K562 (cell line): ENCODE measurements around the gene ACSL5. TPM values are rescaled to one million over a fixed set of nuclear protein-coding genes. Genes with fewer than 3 reads are reported as not detected.
A peak's percentile ranks its signal among the peaks of the same experiment; 100 is the strongest.

Source experiments
- ATAC-seq: fragments of 200-7000 bp; cut with Tn5 transposase; 3 replicates; pipeline ENCODE4 v1.9.1; 2020; ENCODE audit warnings: moderate library complexity
- BruUV-seq: library from RNA; stranded (reverse); fragments of 400-500 nt; replicated peaks from 2 replicates; lab custom pipeline; 2021; lab: Mats Ljungman, UMichigan
- CTCF ChIA-PET: fragments of 300-600 bp; formaldehyde crosslinking; extraction: SDS; loops from one replicate; lab custom pipeline; 2021; ENCODE audit warnings: low intra/inter-chr PET ratio; lab: Yijun Ruan, JAX
- POLR2A ChIA-PET: fragments of 300-600, 350-650 bp; sonication (Branson Sonifier 250); formaldehyde crosslinking; extraction: SDS; loops from one replicate; lab custom pipeline; 2021; ENCODE audit warnings: antibody characterized with exemption, inconsistent platforms; lab: Yijun Ruan, JAX
- DNase-seq, 4 experiments: peaks; one replicate each; pipeline versions ENCODE4 v3.0.0 to v3.0.0-alpha.2; 2011 to 2018; ENCODE audit warnings: low spot score in 3 of 4, mixed read lengths in 3 of 4; ENCODE audit errors: extremely low read depth in 1 of 4
- FAIRE-seq: peaks from 2 replicates; lab custom pipeline; 2011; peaks lifted over from hg19 to GRCh38; lab: Jason Lieb, UNC
- H2AFZ ChIP-seq: 2 replicates; pipeline ENCODE4 v1.6.0; 2011; ENCODE audit warnings: low read depth, low read length, control low read depth, inconsistent platforms
- H3K27ac ChIP-seq: fragments of 200-600 bp; 3 replicates; pipeline ENCODE4 v1.8.0; 2011; ENCODE audit warnings: low read depth, mild to moderate bottlenecking, control low read depth, inconsistent platforms, low read length, moderate library complexity, mixed read lengths; ENCODE audit errors: extremely low read depth
- H3K27me3 ChIP-seq, 2 experiments: fragments of 300-600 bp in 1 of 2; 2 replicates in 1 of 2; 3 replicates in 1 of 2; pipeline versions ENCODE4 v1.6.0 to v1.8.0; 2011; ENCODE audit warnings: inconsistent platforms in 2 of 2, low read length in 2 of 2, mild to moderate bottlenecking in 1 of 2, mixed read lengths in 1 of 2, moderate library complexity in 1 of 2; ENCODE audit not compliant: control insufficient read depth in 2 of 2, insufficient read depth in 2 of 2
- H3K36me3 ChIP-seq: fragments of 300-600 bp; 3 replicates; pipeline ENCODE4 v1.8.0; 2011; ENCODE audit warnings: mild to moderate bottlenecking, low read length, inconsistent platforms; ENCODE audit not compliant: control insufficient read depth, insufficient read depth
- H3K4me1 ChIP-seq, 2 experiments: fragments of 200-600 bp in 1 of 2; replicated peaks in 1 of 2; 2 replicates in 1 of 2; 3 replicates in 1 of 2; pipeline versions ENCODE4 v1.5.1 to v1.8.0; 2011; ENCODE audit warnings: inconsistent platforms in 2 of 2, low read length in 2 of 2, mild to moderate bottlenecking in 1 of 2, mixed read lengths in 1 of 2, moderate library complexity in 1 of 2; ENCODE audit not compliant: control insufficient read depth in 2 of 2, insufficient read depth in 2 of 2
- H3K4me2 ChIP-seq: 2 replicates; pipeline ENCODE4 v1.6.1; 2011; ENCODE audit warnings: low read length, control low read depth, inconsistent platforms, mixed read lengths; ENCODE audit not compliant: insufficient read depth
- H3K4me3 ChIP-seq: fragments of 200-600 bp; sonication (generic), shearing (Covaris generic); 2 replicates; pipeline ENCODE4 v1.5.1; 2016; ENCODE audit warnings: control low read depth, inconsistent platforms
- H3K79me2 ChIP-seq: fragments of 200-600 bp; 3 replicates; pipeline ENCODE4 v1.8.0; 2011; ENCODE audit warnings: low read length, inconsistent platforms; ENCODE audit not compliant: control insufficient read depth, insufficient read depth
- H3K9ac ChIP-seq, 2 experiments: 2 replicates each; pipeline versions ENCODE4 v1.6.0 to v1.6.1; 2011; ENCODE audit warnings: low read depth in 2 of 2, low read length in 2 of 2, control low read depth in 1 of 2, inconsistent platforms in 1 of 2, mild to moderate bottlenecking in 1 of 2, mixed read lengths in 1 of 2; ENCODE audit not compliant: insufficient read depth in 1 of 2
- H3K9me1 ChIP-seq: one replicate; pipeline ENCODE4 v1.6.0; 2011; ENCODE audit warnings: inconsistent platforms, mild to moderate bottlenecking, low read length, moderate library complexity; ENCODE audit not compliant: control insufficient read depth, insufficient read depth
- H3K9me3 ChIP-seq: replicated peaks from 2 replicates; pipeline ENCODE4 v1.5.1; 2011; ENCODE audit warnings: low read depth, low read length, inconsistent platforms; ENCODE audit not compliant: control insufficient read depth, insufficient read depth
- H4K20me1 ChIP-seq: replicated peaks from 2 replicates; pipeline ENCODE4 v1.6.1; 2011; ENCODE audit warnings: low read length, inconsistent platforms, mixed read lengths; ENCODE audit not compliant: control insufficient read depth, insufficient read depth
- ETV5 ChIP-seq: sonication (generic); formaldehyde crosslinking; IDR thresholded peaks from 2 replicates; pipeline ENCODE4 v1.4.0; 2020; ENCODE audit warnings: low read depth, mild to moderate bottlenecking, missing genetic modification reagents
- FOXM1 ChIP-seq, 2 experiments: fragments of 450-650 bp in 1 of 2; sonication (generic) in 1 of 2; formaldehyde crosslinking in 1 of 2; IDR thresholded peaks; 2 replicates each; pipeline versions ENCODE4 v1.6.1 to v1.9.0; 2017 to 2022; ENCODE audit warnings: low read depth in 2 of 2, mild to moderate bottlenecking in 2 of 2, missing genetic modification reagents in 1 of 2, moderate library complexity in 1 of 2
- HDGF ChIP-seq: fragments of 450-650 bp; IDR thresholded peaks from 2 replicates; pipeline ENCODE4 v1.6.1; 2016
- IRF1 ChIP-seq: sonication (generic); formaldehyde crosslinking; IDR thresholded peaks from 2 replicates; pipeline ENCODE4 v1.8.0; 2022; ENCODE audit warnings: missing genetic modification reagents, mild to moderate bottlenecking, borderline replicate concordance
- KLF16 ChIP-seq: IDR thresholded peaks from 2 replicates; pipeline ENCODE4 v1.6.1; 2016; ENCODE audit warnings: antibody characterized with exemption
- PHB2 ChIP-seq: fragments of 450-650 bp; IDR thresholded peaks from 2 replicates; pipeline ENCODE4 v1.6.1; 2017; ENCODE audit warnings: low read depth
- POLR2AphosphoS2 ChIP-seq: IDR thresholded peaks from 2 replicates; pipeline ENCODE4 v1.6.1; 2012; ENCODE audit warnings: low read length, improper control_type of control experiment
- POLR3G ChIP-seq: IDR thresholded peaks from 2 replicates; pipeline ENCODE4 v1.6.1; 2011; ENCODE audit not compliant: insufficient read length, insufficient replicate concordance; ENCODE audit errors: extremely low read depth
- STAT5B ChIP-seq: fragments of 250-450 bp; sonication (Bioruptor Pico); IDR thresholded peaks from 2 replicates; pipeline ENCODE4 v1.8.0; 2021; ENCODE audit warnings: mild to moderate bottlenecking, inconsistent platforms
- ZBTB9 ChIP-seq: fragments of 450-650 bp; formaldehyde crosslinking; IDR thresholded peaks from 2 replicates; pipeline ENCODE4 v1.4.0; 2020; ENCODE audit warnings: mild to moderate bottlenecking, moderate library complexity
- ZNF253 ChIP-seq: fragments of 250-450 bp; sonication (Bioruptor Pico); conservative IDR thresholded peaks from 2 replicates; pipeline ENCODE4 v1.6.1; 2021; ENCODE audit warnings: mild to moderate bottlenecking
- WGBS: fragments of 100-300 bp; shearing (Covaris generic); methylation state at CpG from one replicate; pipeline ENCODE4 v1.1.6; 2016; ENCODE audit warnings: low coverage, mixed read lengths; ENCODE audit not compliant: insufficient coverage; ENCODE audit errors: missing lambda C conversion rate; 5-methylcytosine and 5-hydroxymethylcytosine counted together
- in situ Hi-C: fragments of 300-500 bp; cut with MboI; formaldehyde crosslinking; loops from 4 replicates; pipeline ENCODE4 v1.15.0; 2018; ENCODE audit warnings: inconsistent platforms, mixed read lengths
- intact Hi-C: fragments of 100-400 bp; cut with micrococcal nuclease; formaldehyde crosslinking; loops from 2 replicates; pipeline ENCODE4 v1.14.2; 2022
- polyA plus RNA-seq, 8 experiments: library from polyadenylated mRNA; depleted of rRNA in 4 of 8; stranded (reverse) in 5 of 8; unstranded in 3 of 8; fragments of >200 nt; fragmentation: Nextera tagmentation in 2 of 8; fragmentation: Illumina TruSeq in 1 of 8; extraction: Ambion mirVana in 2 of 8; extraction: Trizol in 1 of 8; gene quantifications; 2 replicates each; pipeline versions ENCODE4 v1.2.1 to v1.2.3, GENCODE V29; 2011 to 2014; ENCODE audit warnings: inconsistent platforms in 1 of 8, missing spikeins in 1 of 8
- total RNA-seq, 7 experiments: library from RNA; depleted of rRNA in 6 of 7; stranded (reverse); fragments of >200 nt in 6 of 7; fragmentation: Illumina TruSeq in 2 of 7; extraction: Trizol in 2 of 7; gene quantifications; 2 replicates each; pipeline versions ENCODE4 v1.2.1 to v1.2.3, GENCODE V29; 2011 to 2021; ENCODE audit warnings: low replicate concordance in 1 of 7

Gene ACSL5
- total and polyA plus RNA-seq, 9 of the 15 experiments (the other 6 are each of a cell fraction or from before 2014, with no cell fraction given) = 0.19 to 1.4 (median 0.55) TPM

GRCh38 chr10:112366992-112367391 lies 6.9 kb upstream of the ACSL5 start:
- Histone ChIP-seq H3K9ac (no peak overlapping the region), H3K4me3 (no peak overlapping the region), H3K36me3 (no peaks in the 10 kb centered on the region), H2AFZ (no peak overlapping the region), H3K79me2 (no peaks in the 10 kb centered on the region), H3K4me1 (no peaks in the 10 kb centered on the region; a peak in 2 of 5 replicates), H4K20me1 (no peaks in the 10 kb centered on the region), H3K9me1 (no peaks in the 10 kb centered on the region), H3K9me3 (no peaks in the 10 kb centered on the region), H3K27me3 (peaks cover 0 to 7% of the 10 kb centered on the region in 2 experiments; a peak in 2 of 5 replicates), H3K4me2 (no peak overlapping the region; the same call in 1 of the 2 replicates), H3K27ac (no peak overlapping the region)
- 0% methylated on average over 3 of the region's 3 CpGs for WGBS
- DNase-seq (no peak), ATAC-seq (peak; percentile 23; the same call in 2 of the 3 replicates), FAIRE-seq (no peak)
- intact Hi-C loops = no loop called here
- TF ChIP-seq PHB2 = no peak
- no peak for TF ChIP-seq KLF16
- TF ChIP-seq ZNF253 (CRISPR knock-in tag) = no peak
- TF ChIP-seq POLR2AphosphoS2 = no peak
- no peak for TF ChIP-seq FOXM1 (IDR thresholded peaks at IDR 0.05; ENCODE audit: low read depth)
- TF ChIP-seq FOXM1 (CRISPR knock-in tag; IDR thresholded peaks at IDR 0.05; ENCODE audit: low read depth) = no peak
- no peak for TF ChIP-seq POLR3G
- no peak for TF ChIP-seq ZBTB9
- TF ChIP-seq IRF1 (CRISPR knock-in tag) = no peak
- TF ChIP-seq STAT5B (CRISPR knock-in tag) = no peak
- no peak for TF ChIP-seq HDGF
- TF ChIP-seq ETV5 (CRISPR knock-in tag) = no peak
- POLR2A ChIA-PET = interaction anchor here (0.6 kb wide), 1 partner anchor 8 kb away, joined by 4 read pairs; no protein-coding TSS in a partner anchor
- in situ Hi-C loops = no loop called here
- CTCF ChIA-PET = no interaction called here
- BruUV-seq = no TSS peak
